WI38 (cell line): ENCODE data around the gene NOL4L.

Experiments
- H3K4me3 ChIP-seq: 2 replicates; pipeline ENCODE4 v1.5.1; 2011; ENCODE audit warnings: low read depth, mild to moderate bottlenecking, control low read depth, low read length
- CTCF ChIP-seq: IDR thresholded peaks from 2 replicates; pipeline ENCODE4 v1.5.1; 2012; ENCODE audit warnings: low read depth, mild to moderate bottlenecking, control low read depth, low read length

NOL4L gene

GRCh38 chr20:32477594-32478512, 107.3 kb downstream of the NOL4L start:
- no peak overlapping the region for H3K4me3 ChIP-seq
- no peak for TF ChIP-seq CTCF

- H3K4me3 ChIP-seq, result no peak overlapping the region
- TF ChIP-seq CTCF, result no peak
These were observed 108.2 kb downstream of the NOL4L start for GRCh38 chr20:32476684-32477593.

GRCh38 chr20:32474967-32475811, 109.9 kb downstream of the NOL4L start:
- peak overlapping the region; percentile 56 for H3K4me3 ChIP-seq
- TF ChIP-seq CTCF, result no peak

- H3K4me3 ChIP-seq, result peak overlapping the region; percentile 56
- TF ChIP-seq CTCF, result no peak
These were observed 110.5 kb downstream of the NOL4L start for GRCh38 chr20:32474717-32474966.

- no peak for TF ChIP-seq CTCF
These were observed 111.0 kb downstream of the NOL4L start for GRCh38 chr20:32474009-32474716.

GRCh38 chr20:32473231-32474008, 111.7 kb downstream of the NOL4L start:
- TF ChIP-seq CTCF, result no peak
- peak overlapping the region; percentile 56 for H3K4me3 ChIP-seq

More at GRCh38 chr20:32474009-32474716, 111.0 kb downstream of the NOL4L start:
- H3K4me3 ChIP-seq, result peak overlapping the region; percentile 56
